SK-N-SH (cell line): ENCODE results near the gene SMIM41.
A peak's percentile ranks its signal among the peaks of the same experiment; 100 is the strongest.

Experiments used
- CTCF ChIP-seq: fragments of 200-600 bp; sonication (generic); IDR thresholded peaks from 2 replicates; pipeline ENCODE4 v1.6.1; 2017; ENCODE audit warnings: antibody characterized with exemption, mild to moderate bottlenecking, moderate library complexity
- EP300 ChIP-seq, 2 experiments: IDR thresholded peaks; 2 replicates each; pipeline versions ENCODE4 v1.4.0 to v1.6.1; 2012; ENCODE audit warnings: borderline replicate concordance in 1 of 2, low read depth in 1 of 2, low read length in 1 of 2
- EZH2phosphoT487 ChIP-seq: fragments of 200-600 bp; sonication (generic); IDR thresholded peaks from 2 replicates; pipeline ENCODE4 v1.6.1; 2017; ENCODE audit warnings: low read depth, mixed run types, mild to moderate bottlenecking, antibody characterized with exemption, moderate library complexity, borderline replicate concordance
- POLR2AphosphoS5 ChIP-seq: IDR thresholded peaks from 2 replicates; pipeline ENCODE4 v1.6.1; 2012; ENCODE audit warnings: low read depth, low read length
- TAF1 ChIP-seq: IDR thresholded peaks from 2 replicates; pipeline ENCODE4 v1.6.1; 2012; ENCODE audit warnings: low read depth, mild to moderate bottlenecking, low read length, moderate library complexity, borderline replicate concordance

GRCh38 chr12:52119398-52120254 is 40.1 kb downstream of the SMIM41 start:
- no peak for TF ChIP-seq POLR2AphosphoS5
- no peak for TF ChIP-seq EP300 (IDR thresholded peaks at IDR 0.05; ENCODE audit: borderline replicate concordance in 1 of 2, low read depth in 1 of 2, low read length in 1 of 2)
- no peak for TF ChIP-seq EZH2phosphoT487
- TF ChIP-seq CTCF, result peak; percentile 35; the same call in 1 of the 2 replicates
- TF ChIP-seq TAF1, result no peak
